Calu3 (cell line): ENCODE data around the gene ORC6. TPM values are rescaled to one million over a fixed set of nuclear protein-coding genes. Genes with fewer than 3 reads are reported as not detected.

Experiments used
- BruUV-seq: library from RNA; stranded (reverse); fragments of 400-500 nt; replicated peaks from 2 replicates; lab custom pipeline; 2021; lab: Mats Ljungman, UMichigan
- CTCF ChIA-PET: fragments of 300-600 bp; sonication (Branson Sonifier 250); formaldehyde crosslinking; loops from one replicate; lab custom pipeline; 2022; ENCODE audit warnings: antibody characterized with exemption; lab: Charles Lee
- DNase-seq: peaks from one replicate; pipeline ENCODE4 v3.0.0; 2022
- H3K27ac Mint-ChIP-seq: one replicate; pipeline ENCODE4 v1.8.0; 2022; ENCODE audit warnings: mixed read lengths; ENCODE audit not compliant: unreplicated experiment
- H3K27me3 Mint-ChIP-seq: one replicate; pipeline ENCODE4 v1.8.0; 2022; ENCODE audit warnings: mixed read lengths; ENCODE audit not compliant: unreplicated experiment
- H3K36me3 Mint-ChIP-seq: one replicate; pipeline ENCODE4 v1.8.0; 2022; ENCODE audit warnings: mild to moderate bottlenecking, moderate library complexity, mixed read lengths; ENCODE audit not compliant: insufficient read depth, unreplicated experiment
- H3K4me1 Mint-ChIP-seq: one replicate; pipeline ENCODE4 v1.8.0; 2022; ENCODE audit warnings: mild to moderate bottlenecking, low read depth, mixed read lengths; ENCODE audit not compliant: unreplicated experiment
- H3K4me3 Mint-ChIP-seq: one replicate; pipeline ENCODE4 v1.8.0; 2022; ENCODE audit warnings: mild to moderate bottlenecking, low read depth, moderate library complexity, mixed read lengths; ENCODE audit not compliant: unreplicated experiment
- H3K9me3 Mint-ChIP-seq: one replicate; pipeline ENCODE4 v1.8.0; 2022; ENCODE audit warnings: low read depth, mixed read lengths; ENCODE audit not compliant: unreplicated experiment
- CTCF ChIP-seq: fragments of 200-600 bp; IDR thresholded peaks from one replicate; pipeline ENCODE4 v1.8.0; 2022; ENCODE audit warnings: antibody characterized with exemption; ENCODE audit not compliant: unreplicated experiment
- intact Hi-C: fragments of 100-400 bp; cut with micrococcal nuclease; formaldehyde crosslinking; loops from one replicate; pipeline ENCODE4 v1.10.0; 2022; ENCODE audit not compliant: unreplicated experiment
- total RNA-seq: library from RNA; stranded (reverse); gene quantifications from 2 replicates; pipeline ENCODE4 v1.2.3, GENCODE V29; 2022

ORC6 gene
- total RNA-seq, 1 experiment from 2014 or later: 64.9 TPM

GRCh38 chr16:46727184-46727583 lies 37.7 kb downstream of the ORC6 start:
- Mint-ChIP-seq H3K27me3 (peaks cover 28% of the 10 kb centered on the region), H3K4me1 (no peaks in the 10 kb centered on the region), H3K27ac (no peak overlapping the region), H3K9me3 (no peaks in the 10 kb centered on the region), H3K4me3 (no peak overlapping the region), H3K36me3 (no peaks in the 10 kb centered on the region)
- no peak for DNase-seq
- no peak for TF ChIP-seq CTCF
- intact Hi-C loops: no loop called here
- BruUV-seq: no TSS peak
- CTCF ChIA-PET: no interaction called here

GRCh38 chr16:46727630-46728029 lies 38.2 kb downstream of the ORC6 start:
- H3K27me3 Mint-ChIP-seq: peaks cover 32% of the 10 kb centered on the region
- no peak overlapping the region for H3K4me3 Mint-ChIP-seq
- no peak overlapping the region for H3K27ac Mint-ChIP-seq
- CTCF ChIA-PET: no interaction called here
- no TSS peak for BruUV-seq
- no peaks in the 10 kb centered on the region for H3K36me3 Mint-ChIP-seq
- intact Hi-C loops: no loop called here
- H3K4me1 Mint-ChIP-seq: no peaks in the 10 kb centered on the region
- TF ChIP-seq CTCF: no peak
- no peak for DNase-seq
- H3K9me3 Mint-ChIP-seq: no peaks in the 10 kb centered on the region

- intact Hi-C loops: no loop called here
- H3K9me3 Mint-ChIP-seq: no peaks in the 10 kb centered on the region
- H3K36me3 Mint-ChIP-seq: no peaks in the 10 kb centered on the region
- no peak overlapping the region for H3K4me3 Mint-ChIP-seq
- TF ChIP-seq CTCF: no peak
- peaks cover 42% of the 10 kb centered on the region for H3K27me3 Mint-ChIP-seq
- H3K27ac Mint-ChIP-seq: no peak overlapping the region
- no peaks in the 10 kb centered on the region for H3K4me1 Mint-ChIP-seq
- CTCF ChIA-PET: no interaction called here
- BruUV-seq: no TSS peak
- DNase-seq: no peak
Observed at GRCh38 chr16:46728806-46729205, 39.3 kb downstream of the ORC6 start.

DNA sequence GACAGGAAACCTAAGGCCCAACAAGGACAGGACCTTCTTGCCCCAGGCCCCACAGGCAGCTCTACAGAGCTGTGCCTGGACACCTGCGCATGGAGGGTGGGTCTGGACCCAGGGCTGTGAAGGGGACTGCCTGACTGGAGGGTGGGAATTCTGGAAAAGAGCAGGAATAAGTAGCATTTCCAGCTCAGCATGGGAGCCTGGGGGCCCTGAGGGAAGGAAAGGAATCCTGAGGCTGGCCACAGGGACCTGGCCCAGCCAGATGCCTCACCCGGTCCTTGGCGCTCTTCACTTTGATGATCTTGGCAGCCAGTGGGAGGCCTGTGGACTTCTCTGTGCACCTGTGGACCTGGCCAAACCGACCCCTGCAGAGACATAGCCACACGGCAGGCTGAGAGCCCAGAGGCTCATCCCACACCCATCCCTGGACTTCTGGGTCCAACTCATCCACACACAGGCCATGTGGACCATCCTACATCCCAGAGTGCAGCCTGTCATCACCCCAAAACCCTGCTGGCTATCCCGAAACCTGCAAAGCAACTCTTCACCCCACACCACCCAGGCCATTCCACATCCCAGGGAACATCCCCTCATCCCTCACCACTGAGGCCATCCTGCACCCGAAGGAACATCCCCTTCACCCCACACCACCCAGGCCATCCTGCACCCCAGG lies 40.0 kb downstream of the ORC6 start:
- no peaks in the 10 kb centered on the region for H3K4me1 Mint-ChIP-seq
- intact Hi-C loops: no loop called here
- no peaks in the 10 kb centered on the region for H3K36me3 Mint-ChIP-seq
- no peak for DNase-seq
- H3K27ac Mint-ChIP-seq: no peak overlapping the region
- H3K27me3 Mint-ChIP-seq: peaks cover 48% of the 10 kb centered on the region
- H3K4me3 Mint-ChIP-seq: no peak overlapping the region
- no TSS peak for BruUV-seq
- no peaks in the 10 kb centered on the region for H3K9me3 Mint-ChIP-seq
- TF ChIP-seq CTCF: no peak
- CTCF ChIA-PET: no interaction called here
